Endothelial cell of umbilical vein (primary cell): ENCODE data around the gene GABPB2. TPM values are rescaled to one million over a fixed set of nuclear protein-coding genes. Genes with fewer than 3 reads are reported as not detected.

Source experiments
- BruUV-seq: library from RNA; stranded (reverse); fragments of 400-500 nt; replicated peaks from 2 replicates; lab custom pipeline; 2021; lab: Mats Ljungman, UMichigan
- CTCF ChIA-PET: fragments of 300-600, 350-600 bp; sonication (Branson Sonifier 250); formaldehyde crosslinking; loops from one replicate; lab custom pipeline; 2021; ENCODE audit warnings: antibody characterized with exemption, inconsistent platforms; lab: Charles Lee
- POLR2A ChIA-PET: fragments of 300-600, 350-600 bp; sonication (Branson Sonifier 250); formaldehyde crosslinking; loops from one replicate; lab custom pipeline; 2021; ENCODE audit warnings: antibody characterized with exemption, inconsistent platforms; lab: Charles Lee
- DNase-seq: peaks from one replicate; pipeline ENCODE4 v3.0.0-alpha.2; 2011; ENCODE audit warnings: low read depth, low spot score
- FAIRE-seq: peaks from 2 replicates; lab custom pipeline; 2011; peaks lifted over from hg19 to GRCh38; lab: Jason Lieb, UNC
- H2AFZ ChIP-seq: 2 replicates; pipeline ENCODE4 v1.6.0; 2012; ENCODE audit warnings: low read depth, low read length, control low read depth, inconsistent platforms
- H3K27ac ChIP-seq: 2 replicates; pipeline ENCODE4 v1.5.1; 2011; ENCODE audit warnings: low read depth, mild to moderate bottlenecking, control low read depth, low read length, moderate library complexity; ENCODE audit not compliant: insufficient read depth
- H3K27me3 ChIP-seq, 2 experiments: 2 replicates each; pipeline versions ENCODE4 v1.6.0 to v1.6.1; 2011; ENCODE audit warnings: low read length in 2 of 2, mixed read lengths in 1 of 2; ENCODE audit not compliant: control insufficient read depth in 2 of 2, insufficient read depth in 2 of 2
- H3K36me3 ChIP-seq, 2 experiments: 2 replicates in 1 of 2; 3 replicates in 1 of 2; pipeline ENCODE4 v1.5.1; 2011; ENCODE audit warnings: low read length in 2 of 2, mild to moderate bottlenecking in 1 of 2, moderate library complexity in 1 of 2; ENCODE audit not compliant: control insufficient read depth in 2 of 2, insufficient read depth in 2 of 2; ENCODE audit errors: extremely low read depth in 1 of 2
- H3K4me1 ChIP-seq: 3 replicates; pipeline ENCODE4 v1.5.1; 2011; ENCODE audit warnings: mild to moderate bottlenecking, low read length; ENCODE audit not compliant: control insufficient read depth, insufficient read depth; ENCODE audit errors: extremely low read depth
- H3K4me2 ChIP-seq: 2 replicates; pipeline ENCODE4 v1.6.1; 2011; ENCODE audit warnings: low read length, control low read depth, mixed read lengths; ENCODE audit not compliant: insufficient read depth
- H3K4me3 ChIP-seq, 3 experiments: fragments of 200-600 bp in 1 of 3; sonication (generic), shearing (Covaris generic) in 1 of 3; replicated peaks in 1 of 3; 2 replicates each; pipeline ENCODE4 v1.5.1; 2011 to 2016; ENCODE audit warnings: control low read depth in 3 of 3, low read length in 3 of 3, mild to moderate bottlenecking in 2 of 3, inconsistent platforms in 1 of 3, low read depth in 1 of 3, moderate library complexity in 1 of 3; ENCODE audit not compliant: insufficient read depth in 1 of 3
- H3K79me2 ChIP-seq: 2 replicates; pipeline ENCODE4 v1.6.0; 2012; ENCODE audit warnings: low read length, inconsistent platforms; ENCODE audit not compliant: control insufficient read depth, insufficient read depth
- H3K9ac ChIP-seq: replicated peaks from 2 replicates; pipeline ENCODE3; 2011; ENCODE audit warnings: low read length, control low read depth; ENCODE audit not compliant: insufficient read depth; ENCODE audit errors: extremely low read depth
- H3K9me1 ChIP-seq: replicated peaks from 3 replicates; pipeline ENCODE4 v1.6.0; 2011; ENCODE audit warnings: mild to moderate bottlenecking, low read length; ENCODE audit not compliant: control insufficient read depth, insufficient read depth; ENCODE audit errors: extremely low read depth
- H3K9me3 ChIP-seq: replicated peaks from 2 replicates; pipeline ENCODE4 v1.5.1; 2012; ENCODE audit warnings: low read length, inconsistent platforms; ENCODE audit not compliant: control insufficient read depth, insufficient read depth
- H4K20me1 ChIP-seq: replicated peaks from 2 replicates; pipeline ENCODE3; 2011; ENCODE audit warnings: mild to moderate bottlenecking, low read length; ENCODE audit not compliant: control insufficient read depth, insufficient read depth; ENCODE audit errors: extremely low read depth
- EZH2 ChIP-seq: IDR thresholded peaks from 2 replicates; pipeline ENCODE4 v1.6.1; 2012; ENCODE audit warnings: borderline replicate concordance, low read depth, mild to moderate bottlenecking, moderate library complexity, low read length, inconsistent platforms; ENCODE audit not compliant: severe bottlenecking
- FOS ChIP-seq: IDR thresholded peaks from 2 replicates; pipeline ENCODE4 v1.6.1; 2011; ENCODE audit warnings: mild to moderate bottlenecking, low read length, moderate library complexity, borderline replicate concordance; ENCODE audit not compliant: insufficient read depth
- JUN ChIP-seq: IDR thresholded peaks from 2 replicates; pipeline ENCODE4 v1.6.1; 2011; ENCODE audit warnings: borderline replicate concordance, low read depth; ENCODE audit not compliant: insufficient read length, insufficient read depth
- MYC ChIP-seq: IDR thresholded peaks from one replicate; pipeline ENCODE4 v1.6.1; 2011; ENCODE audit warnings: mild to moderate bottlenecking, low read depth, low read length
- POLR2A ChIP-seq: IDR thresholded peaks from 2 replicates; pipeline ENCODE4 v1.6.1; 2012; ENCODE audit warnings: low read depth, mild to moderate bottlenecking, control low read depth, low read length
- POLR2AphosphoS5 ChIP-seq: IDR thresholded peaks from 2 replicates; pipeline ENCODE4 v1.6.1; 2012; ENCODE audit warnings: low read depth, mild to moderate bottlenecking, control low read depth, low read length, moderate library complexity; ENCODE audit not compliant: insufficient read depth
- dilution Hi-C: fragments of 300-500 bp; cut with MboI; formaldehyde crosslinking; loops from one replicate; pipeline ENCODE4 v1.15.0; 2019; ENCODE audit warnings: low sequenced_read_pairs; ENCODE audit not compliant: extremely low pct_ligation_motif_present
- intact Hi-C: fragments of 100-400 bp; cut with micrococcal nuclease; formaldehyde crosslinking; loops from one replicate; pipeline ENCODE4 v1.10.0; 2022
- polyA plus RNA-seq, 4 experiments: library from polyadenylated mRNA; depleted of rRNA in 3 of 4; stranded (reverse) in 3 of 4; unstranded in 1 of 4; fragments of >200 nt; gene quantifications; 2 replicates each; pipeline versions ENCODE4 v1.2.1 to v1.2.3, GENCODE V29; 2011 to 2012; ENCODE audit warnings: missing spikeins in 1 of 4
- total RNA-seq: library from RNA; stranded (reverse); gene quantifications from 2 replicates; pipeline ENCODE4 v1.2.3, GENCODE V29; 2021
- TF ChIP-seq, protein P1 (sequence below), 2 donors: IDR thresholded peaks; 1 replicate in 1 of 2; 2 replicates in 1 of 2; pipeline ENCODE4 v1.5.1; 2011; ENCODE audit warnings: low read length in 2 of 2, mild to moderate bottlenecking in 2 of 2, moderate library complexity in 2 of 2, control low read depth in 1 of 2, inconsistent platforms in 1 of 2, low read depth in 1 of 2; ENCODE audit not compliant: insufficient read depth in 1 of 2; ENCODE audit errors: extremely low read depth in 1 of 2
- TF ChIP-seq, protein P2 (sequence below): IDR thresholded peaks from 2 replicates; pipeline ENCODE4 v1.6.1; 2011; ENCODE audit not compliant: insufficient read depth, insufficient read length

GABPB2 gene
- total and polyA plus RNA-seq, 2 donors (not counting 3 experiments of a cell fraction or from before 2014, with no cell fraction given), result 2.6 to 4.3 TPM

DNA sequence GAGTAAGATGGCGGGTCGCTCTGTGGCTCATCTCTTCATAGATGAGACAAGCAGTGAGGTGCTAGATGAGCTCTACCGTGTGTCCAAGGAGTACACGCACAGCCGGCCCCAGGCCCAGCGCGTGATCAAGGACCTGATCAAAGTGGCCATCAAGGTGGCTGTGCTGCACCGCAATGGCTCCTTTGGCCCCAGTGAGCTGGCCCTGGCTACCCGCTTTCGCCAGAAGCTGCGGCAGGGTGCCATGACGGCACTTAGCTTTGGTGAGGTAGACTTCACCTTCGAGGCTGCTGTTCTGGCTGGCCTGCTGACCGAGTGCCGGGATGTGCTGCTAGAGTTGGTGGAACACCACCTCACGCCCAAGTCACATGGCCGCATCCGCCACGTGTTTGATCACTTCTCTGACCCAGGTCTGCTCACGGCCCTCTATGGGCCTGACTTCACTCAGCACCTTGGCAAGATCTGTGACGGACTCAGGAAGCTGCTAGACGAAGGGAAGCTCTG lies 88.2 kb downstream of the GABPB2 start:
- intact Hi-C loops, result no loop called here
- no peak overlapping the region for H3K9ac ChIP-seq

More for the DNA sequence above, 88.2 kb downstream of the GABPB2 start:
- H3K36me3 ChIP-seq, result peaks cover 2 to 16% of the 10 kb centered on the region in 2 experiments
- no peak for DNase-seq
- peaks cover 18% of the 10 kb centered on the region for H3K4me1 ChIP-seq
- H3K4me2 ChIP-seq, result no peak overlapping the region
- H2AFZ ChIP-seq, result no peak overlapping the region
- H3K4me3 ChIP-seq, result no peak overlapping the region
- H3K27ac ChIP-seq, result no peak overlapping the region
- no peaks in the 10 kb centered on the region for H4K20me1 ChIP-seq
- no peaks in the 10 kb centered on the region for H3K79me2 ChIP-seq
- H3K9me1 ChIP-seq, result no peaks in the 10 kb centered on the region
- no TSS peak for BruUV-seq
- ChIA-PET POLR2A (no interaction called here), CTCF (interaction anchor here (1.5 to 11.7 kb wide), 3 partner anchors 57 to 134 kb away, joined by 4 to 623 read pairs (median 7); no protein-coding TSS in a partner anchor)
- no peak for TF ChIP-seq POLR2AphosphoS5
- TF ChIP-seq EZH2, result no peak
- no peak for TF ChIP-seq MYC
- TF ChIP-seq POLR2A, result no peak
- no peak for TF ChIP-seq JUN
- no peak for TF ChIP-seq FOS
- TF ChIP-seq, protein P1, sequence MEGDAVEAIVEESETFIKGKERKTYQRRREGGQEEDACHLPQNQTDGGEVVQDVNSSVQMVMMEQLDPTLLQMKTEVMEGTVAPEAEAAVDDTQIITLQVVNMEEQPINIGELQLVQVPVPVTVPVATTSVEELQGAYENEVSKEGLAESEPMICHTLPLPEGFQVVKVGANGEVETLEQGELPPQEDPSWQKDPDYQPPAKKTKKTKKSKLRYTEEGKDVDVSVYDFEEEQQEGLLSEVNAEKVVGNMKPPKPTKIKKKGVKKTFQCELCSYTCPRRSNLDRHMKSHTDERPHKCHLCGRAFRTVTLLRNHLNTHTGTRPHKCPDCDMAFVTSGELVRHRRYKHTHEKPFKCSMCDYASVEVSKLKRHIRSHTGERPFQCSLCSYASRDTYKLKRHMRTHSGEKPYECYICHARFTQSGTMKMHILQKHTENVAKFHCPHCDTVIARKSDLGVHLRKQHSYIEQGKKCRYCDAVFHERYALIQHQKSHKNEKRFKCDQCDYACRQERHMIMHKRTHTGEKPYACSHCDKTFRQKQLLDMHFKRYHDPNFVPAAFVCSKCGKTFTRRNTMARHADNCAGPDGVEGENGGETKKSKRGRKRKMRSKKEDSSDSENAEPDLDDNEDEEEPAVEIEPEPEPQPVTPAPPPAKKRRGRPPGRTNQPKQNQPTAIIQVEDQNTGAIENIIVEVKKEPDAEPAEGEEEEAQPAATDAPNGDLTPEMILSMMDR (IDR thresholded peaks at IDR 0.05; ENCODE audit: extremely low read depth in 1 of 2, insufficient read depth in 1 of 2, low read depth in 1 of 2, low read length in 2 of 2), result no peak
- TF ChIP-seq, protein P2, sequence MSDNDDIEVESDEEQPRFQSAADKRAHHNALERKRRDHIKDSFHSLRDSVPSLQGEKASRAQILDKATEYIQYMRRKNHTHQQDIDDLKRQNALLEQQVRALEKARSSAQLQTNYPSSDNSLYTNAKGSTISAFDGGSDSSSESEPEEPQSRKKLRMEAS, result no peak
- H3K27me3 ChIP-seq, result no peaks in the 10 kb centered on the region
- FAIRE-seq, result no peak
- dilution Hi-C loops, result no loop called here
- H3K9me3 ChIP-seq, result no peaks in the 10 kb centered on the region
